Measurements from ENCODE around the gene LRRC8B. TPM values are rescaled to one million over a fixed set of nuclear protein-coding genes. Genes with fewer than 3 reads are reported as not detected.
A peak's percentile ranks its signal among the peaks of the same experiment; 100 is the strongest.

Gene LRRC8B
- total and polyA plus RNA-seq, 2 of the 13 experiments (the other 11 are each of a cell fraction or from before 2014, with no cell fraction given) = 4.9 to 7.6 TPM

DNA sequence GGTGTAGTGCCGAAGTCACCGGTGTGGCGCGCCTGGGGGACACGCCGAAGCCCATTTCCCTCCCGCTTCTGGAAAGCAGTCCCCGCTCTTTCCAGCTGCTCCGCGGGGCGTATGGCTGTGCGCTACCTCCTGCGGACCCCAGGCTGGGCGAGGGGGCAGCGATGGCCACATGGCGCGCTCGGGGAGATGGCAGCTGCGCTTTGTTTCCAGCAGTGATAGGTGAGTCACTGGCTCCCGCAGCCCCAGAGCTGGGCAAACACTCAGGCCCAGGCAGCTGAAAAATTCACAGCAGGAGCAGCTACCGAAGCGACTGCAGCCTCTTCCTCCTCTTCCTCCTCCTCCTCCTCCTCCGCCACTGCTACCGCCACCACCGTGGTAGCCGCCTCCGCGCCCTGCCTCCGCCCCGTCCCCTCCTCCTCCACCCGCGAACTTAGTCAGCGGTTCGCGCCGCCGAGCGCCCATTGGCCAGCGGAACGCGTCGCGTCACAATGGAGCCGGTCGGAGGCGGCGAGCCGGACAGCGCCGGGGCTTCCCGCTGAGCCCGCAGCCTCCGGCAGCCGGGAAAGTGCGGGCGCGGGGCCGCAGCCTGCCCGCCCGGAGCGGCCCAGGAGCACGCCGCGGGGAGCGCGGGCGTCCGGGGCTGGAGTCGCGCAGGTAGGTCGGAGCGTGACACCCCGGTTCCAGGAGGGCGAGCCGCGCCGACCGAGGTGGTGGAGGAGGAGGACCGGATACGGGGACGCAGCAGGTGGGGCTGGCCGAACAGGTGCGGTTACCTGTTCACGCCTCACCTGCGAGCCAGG, at the start of gene LRRC8B (continued):
- TF ChIP-seq ZNF609 (CRISPR knock-in tag; IDR thresholded peaks at IDR 0.05; ENCODE audit: borderline replicate concordance) = peak; percentile 48; the same call in 1 of the 2 replicates
- TF ChIP-seq FOSL1 (CRISPR knock-in tag; IDR thresholded peaks at IDR 0.05; ENCODE audit: borderline replicate concordance) = no peak
- no peak; the same call in 1 of the 2 replicates for TF ChIP-seq ZNF367 (CRISPR knock-in tag; IDR thresholded peaks at IDR 0.05; ENCODE audit: borderline replicate concordance)
- TF ChIP-seq MED8 (CRISPR knock-in tag; IDR thresholded peaks at IDR 0.05; ENCODE audit: insufficient replicate concordance) = peak; percentile 36
- TF ChIP-seq KDM2A (CRISPR knock-in tag; IDR thresholded peaks at IDR 0.05; ENCODE audit: borderline replicate concordance, low read depth) = peak; percentile 22; the same call in 1 of the 2 replicates
- no peak for TF ChIP-seq GMEB2 (CRISPR knock-in tag; IDR thresholded peaks at IDR 0.05; ENCODE audit: low read depth)
- TF ChIP-seq ZNF263 (CRISPR knock-in tag; IDR thresholded peaks at IDR 0.05) = peak; percentile 36
- TF ChIP-seq TFDP2 (CRISPR knock-in tag; IDR thresholded peaks at IDR 0.05) = peak; percentile 59
- TF ChIP-seq ZNF343 (CRISPR knock-in tag; IDR thresholded peaks at IDR 0.05) = 0 out of 2 replicates have a peak, but pooled peaks have one; percentile 31
- TF ChIP-seq, protein P1, sequence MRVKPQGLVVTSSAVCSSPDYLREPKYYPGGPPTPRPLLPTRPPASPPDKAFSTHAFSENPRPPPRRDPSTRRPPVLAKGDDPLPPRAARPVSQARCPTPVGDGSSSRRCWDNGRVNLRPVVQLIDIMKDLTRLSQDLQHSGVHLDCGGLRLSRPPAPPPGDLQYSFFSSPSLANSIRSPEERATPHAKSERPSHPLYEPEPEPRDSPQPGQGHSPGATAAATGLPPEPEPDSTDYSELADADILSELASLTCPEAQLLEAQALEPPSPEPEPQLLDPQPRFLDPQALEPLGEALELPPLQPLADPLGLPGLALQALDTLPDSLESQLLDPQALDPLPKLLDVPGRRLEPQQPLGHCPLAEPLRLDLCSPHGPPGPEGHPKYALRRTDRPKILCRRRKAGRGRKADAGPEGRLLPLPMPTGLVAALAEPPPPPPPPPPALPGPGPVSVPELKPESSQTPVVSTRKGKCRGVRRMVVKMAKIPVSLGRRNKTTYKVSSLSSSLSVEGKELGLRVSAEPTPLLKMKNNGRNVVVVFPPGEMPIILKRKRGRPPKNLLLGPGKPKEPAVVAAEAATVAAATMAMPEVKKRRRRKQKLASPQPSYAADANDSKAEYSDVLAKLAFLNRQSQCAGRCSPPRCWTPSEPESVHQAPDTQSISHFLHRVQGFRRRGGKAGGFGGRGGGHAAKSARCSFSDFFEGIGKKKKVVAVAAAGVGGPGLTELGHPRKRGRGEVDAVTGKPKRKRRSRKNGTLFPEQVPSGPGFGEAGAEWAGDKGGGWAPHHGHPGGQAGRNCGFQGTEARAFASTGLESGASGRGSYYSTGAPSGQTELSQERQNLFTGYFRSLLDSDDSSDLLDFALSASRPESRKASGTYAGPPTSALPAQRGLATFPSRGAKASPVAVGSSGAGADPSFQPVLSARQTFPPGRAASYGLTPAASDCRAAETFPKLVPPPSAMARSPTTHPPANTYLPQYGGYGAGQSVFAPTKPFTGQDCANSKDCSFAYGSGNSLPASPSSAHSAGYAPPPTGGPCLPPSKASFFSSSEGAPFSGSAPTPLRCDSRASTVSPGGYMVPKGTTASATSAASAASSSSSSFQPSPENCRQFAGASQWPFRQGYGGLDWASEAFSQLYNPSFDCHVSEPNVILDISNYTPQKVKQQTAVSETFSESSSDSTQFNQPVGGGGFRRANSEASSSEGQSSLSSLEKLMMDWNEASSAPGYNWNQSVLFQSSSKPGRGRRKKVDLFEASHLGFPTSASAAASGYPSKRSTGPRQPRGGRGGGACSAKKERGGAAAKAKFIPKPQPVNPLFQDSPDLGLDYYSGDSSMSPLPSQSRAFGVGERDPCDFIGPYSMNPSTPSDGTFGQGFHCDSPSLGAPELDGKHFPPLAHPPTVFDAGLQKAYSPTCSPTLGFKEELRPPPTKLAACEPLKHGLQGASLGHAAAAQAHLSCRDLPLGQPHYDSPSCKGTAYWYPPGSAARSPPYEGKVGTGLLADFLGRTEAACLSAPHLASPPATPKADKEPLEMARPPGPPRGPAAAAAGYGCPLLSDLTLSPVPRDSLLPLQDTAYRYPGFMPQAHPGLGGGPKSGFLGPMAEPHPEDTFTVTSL (CRISPR knock-in tag; IDR thresholded peaks at IDR 0.05; ENCODE audit: borderline replicate concordance) = no peak
- no peak for TF ChIP-seq RELA (CRISPR knock-in tag; IDR thresholded peaks at IDR 0.05)
- TF ChIP-seq HNRNPUL1 (IDR thresholded peaks at IDR 0.05; ENCODE audit: low read depth, low read length) = no peak
